Measurements from ENCODE around the gene KIAA1671.
"Not testable (repeated sequence)": the region's sequence is repeated elsewhere in the genome, so short reads cannot be mapped to it uniquely, and the experiment has no call there.

The KIAA1671 gene

GRCh38 chr22:25156736-25157135 lies 204.2 kb downstream of the KIAA1671 start:
- DNase-seq, result no peak

GRCh38 chr22:25159028-25159427 lies 206.5 kb downstream of the KIAA1671 start:
- DNase-seq, result no peak

GRCh38 chr22:25160120-25160996 lies 207.8 kb downstream of the KIAA1671 start:
- no peak for DNase-seq

GRCh38 chr22:25161017-25161915 lies 208.8 kb downstream of the KIAA1671 start:
- no peak for DNase-seq

GRCh38 chr22:25161916-25162530 lies 209.5 kb downstream of the KIAA1671 start:
- no peak for DNase-seq

GRCh38 chr22:25162561-25162960 lies 210.0 kb downstream of the KIAA1671 start:
- DNase-seq, result no peak

GRCh38 chr22:25165785-25166184 lies 213.3 kb downstream of the KIAA1671 start:
- DNase-seq, result no peak

- no peak for DNase-seq
Measured at GRCh38 chr22:25166266-25167040, 213.9 kb downstream of the KIAA1671 start.

GRCh38 chr22:25167082-25167481 lies 214.6 kb downstream of the KIAA1671 start:
- DNase-seq, result no peak

GRCh38 chr22:25167834-25168601 lies 215.5 kb downstream of the KIAA1671 start:
- no peak for DNase-seq

GRCh38 chr22:25169278-25170031 lies 216.9 kb downstream of the KIAA1671 start:
- no peak for DNase-seq

- DNase-seq, result no peak
Measured at GRCh38 chr22:25170426-25170980, 218.0 kb downstream of the KIAA1671 start.

- no peak for DNase-seq
Measured at GRCh38 chr22:25172153-25172552, 219.6 kb downstream of the KIAA1671 start.

- DNase-seq, result no peak
Measured at GRCh38 chr22:25174156-25174887, 221.8 kb downstream of the KIAA1671 start.

GRCh38 chr22:25174888-25175411 lies 222.4 kb downstream of the KIAA1671 start:
- DNase-seq, result no peak

GRCh38 chr22:25176175-25176574 lies 223.7 kb downstream of the KIAA1671 start:
- no peak for DNase-seq

GRCh38 chr22:25176799-25177198 lies 224.3 kb downstream of the KIAA1671 start:
- DNase-seq, result no peak

GRCh38 chr22:25177226-25177625 lies 224.7 kb downstream of the KIAA1671 start:
- DNase-seq, result no peak

- no peak for DNase-seq
Measured at GRCh38 chr22:25177895-25178294, 225.4 kb downstream of the KIAA1671 start.

- DNase-seq, result not testable (repeated sequence)
Measured at GRCh38 chr22:25178348-25178747, 225.8 kb downstream of the KIAA1671 start.

All from NCI-H774 (cell line).